Temporal lobe (tissue), 1 donor: Measurements from ENCODE around the gene G0S2. TPM values are rescaled to one million over a fixed set of nuclear protein-coding genes. Genes with fewer than 3 reads are reported as not detected.

Source experiments
- total RNA-seq: library from RNA; depleted of rRNA; stranded (reverse); fragments of >200 nt; gene quantifications from one replicate; pipeline ENCODE4 v1.2.3, GENCODE V29; 2014

Gene G0S2
- total RNA-seq, 1 donor from 2014 or later = 2.5 TPM

Other genes starting within 250 kb of the G0S2 start
- 3.4 TPM for gene CAMK1G, start 91.7 kb upstream of the G0S2 start, total RNA-seq
- 0.74 TPM for gene LAMB3, start 23.0 kb upstream of the G0S2 start, total RNA-seq
- gene HSD11B1, start 29.4 kb downstream of the G0S2 start, total RNA-seq = 0.25 TPM
- 0.49 TPM for gene TRAF3IP3, start 80.6 kb downstream of the G0S2 start, total RNA-seq
- gene C1orf74, start 109.1 kb downstream of the G0S2 start, total RNA-seq = 1.5 TPM
- 0.25 TPM for gene IRF6, start 130.7 kb downstream of the G0S2 start, total RNA-seq
- 12.3 TPM for gene UTP25, start 152.6 kb downstream of the G0S2 start, total RNA-seq